CD4-positive, alpha-beta T cell treated with Interleukin-15 for 1 hour (primary cell): ENCODE data around the gene BTNL2.
"Not testable (repeated sequence)": the region's sequence is repeated elsewhere in the genome, so short reads cannot be mapped to it uniquely, and the experiment has no call there.

Experiments used
- DNase-seq: peaks from one replicate; pipeline ENCODE4 v3.0.0-alpha.2; 2020

Gene BTNL2

DNA sequence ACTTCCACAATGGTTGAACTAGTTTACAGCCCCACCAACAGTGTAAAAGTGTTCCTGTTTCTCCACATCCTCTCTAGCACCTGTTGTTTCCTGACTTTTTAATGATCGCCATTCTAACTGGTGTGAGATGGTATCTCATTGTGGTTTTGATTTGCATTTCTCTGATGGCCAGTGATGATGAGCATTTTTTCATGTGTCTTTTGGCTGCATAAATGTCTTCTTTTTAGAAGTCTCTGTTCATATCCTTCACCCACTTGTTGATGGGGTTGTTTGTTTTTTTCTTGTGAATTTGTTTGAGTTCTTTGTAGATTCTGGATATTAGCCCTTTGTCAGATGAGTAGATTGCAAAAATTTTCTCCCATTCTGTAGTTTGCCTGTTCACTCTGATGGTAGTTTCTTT lies 47.8 kb downstream of the BTNL2 start:
- not testable (repeated sequence) for DNase-seq

DNA sequence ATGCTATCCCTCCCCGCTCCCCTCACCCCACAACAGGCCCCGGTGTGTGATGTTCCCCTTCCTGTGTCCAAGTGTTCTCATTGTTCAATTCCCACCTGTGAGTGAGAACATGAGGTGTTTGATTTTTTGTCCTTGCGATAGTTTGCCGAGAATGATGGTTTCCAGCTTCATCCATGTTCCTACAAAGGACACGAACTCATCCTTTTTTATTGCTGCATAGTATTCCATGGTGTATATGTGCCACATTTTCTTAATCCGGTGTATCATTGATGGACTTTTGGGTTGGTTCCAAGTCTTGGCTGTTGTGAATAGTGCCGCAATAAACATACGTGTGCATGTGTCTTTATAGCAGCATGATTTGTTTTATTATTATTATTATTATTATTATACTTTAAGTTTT lies 48.4 kb downstream of the BTNL2 start:
- DNase-seq: not testable (repeated sequence)

DNA sequence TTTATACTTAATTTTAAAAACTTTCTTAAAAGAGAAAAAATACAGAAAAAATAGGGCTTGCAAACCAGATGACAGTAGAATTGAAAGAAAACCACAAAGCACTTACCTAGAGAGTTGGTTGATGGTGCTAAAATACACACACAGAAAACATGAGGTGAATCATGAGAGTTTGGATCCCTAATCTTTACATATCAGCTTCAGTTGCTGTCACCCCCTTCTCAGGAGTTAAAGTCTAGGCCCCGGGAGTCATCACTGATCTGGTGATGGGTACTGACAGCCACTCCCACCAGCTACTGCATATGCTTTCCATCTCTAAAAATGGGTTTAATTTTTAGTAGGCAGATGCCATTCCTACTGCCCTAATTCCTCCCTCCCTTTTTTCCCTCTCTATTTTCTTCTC lies 52.0 kb downstream of the BTNL2 start:
- no peak for DNase-seq

DNA sequence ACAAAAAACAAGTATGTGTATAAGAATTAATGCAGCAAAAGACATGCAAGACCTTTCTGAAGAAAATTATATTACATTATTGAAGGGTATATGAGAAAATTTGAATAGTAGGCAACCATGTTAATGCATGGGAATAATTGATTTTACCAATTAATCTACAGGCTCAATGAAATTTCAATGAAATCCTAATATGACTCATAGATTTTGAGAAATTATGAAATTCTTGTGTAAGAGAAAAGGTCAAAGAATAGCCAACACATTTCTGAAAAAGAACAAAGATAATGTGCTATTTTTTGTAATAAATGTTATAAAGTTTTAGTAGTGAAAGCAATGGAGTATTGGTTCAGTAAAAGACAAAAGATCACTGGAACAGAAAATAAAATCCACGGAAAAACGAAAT lies 53.6 kb downstream of the BTNL2 start:
- DNase-seq: no peak
